SK-N-SH treated with all-trans-retinoic acid at 6 μM for 48 hours (cell line): ENCODE data around the gene PALLD.

Source experiments
- ATAC-seq: fragments of 200-7000 bp; cut with Tn5 transposase; 3 replicates; pipeline ENCODE4 v1.9.1; 2020; ENCODE audit warnings: mild to moderate bottlenecking, moderate library complexity
- ARNTL ChIP-seq: fragments of 450-650 bp; formaldehyde crosslinking; IDR thresholded peaks from 2 replicates; pipeline ENCODE4 v1.5.0; 2020; ENCODE audit warnings: low read depth, mild to moderate bottlenecking, moderate library complexity, borderline replicate concordance
- BACH2 ChIP-seq: fragments of 250-450 bp; sonication (Bioruptor Pico); IDR thresholded peaks from 2 replicates; pipeline ENCODE4 v1.9.0; 2021; ENCODE audit warnings: mild to moderate bottlenecking, borderline replicate concordance
- CREB5 ChIP-seq: fragments of 250-450 bp; sonication (Bioruptor Pico); IDR thresholded peaks from 2 replicates; pipeline ENCODE4 v1.5.1; 2020; ENCODE audit warnings: low read depth, mild to moderate bottlenecking, moderate library complexity
- CSDC2 ChIP-seq: fragments of 250-450 bp; sonication (Bioruptor Pico); IDR thresholded peaks from 2 replicates; pipeline ENCODE4 v1.5.0; 2020; ENCODE audit warnings: mild to moderate bottlenecking, moderate library complexity
- CSRNP3 ChIP-seq: fragments of 250-450 bp; sonication (Bioruptor Pico); IDR thresholded peaks from 2 replicates; pipeline ENCODE4 v1.5.1; 2021; ENCODE audit warnings: mild to moderate bottlenecking, moderate library complexity
- ESRRG ChIP-seq: fragments of 250-450 bp; sonication (Bioruptor Pico); IDR thresholded peaks from 2 replicates; pipeline ENCODE4 v1.6.1; 2021; ENCODE audit warnings: mild to moderate bottlenecking
- ISL1 ChIP-seq: fragments of 250-450 bp; sonication (Bioruptor Pico); IDR thresholded peaks from 2 replicates; pipeline ENCODE4 v2.1.2; 2022; ENCODE audit warnings: mild to moderate bottlenecking, moderate library complexity
- OSR1 ChIP-seq: fragments of 250-450 bp; sonication (Bioruptor Pico); IDR thresholded peaks from 2 replicates; pipeline ENCODE4 v1.8.0; 2022; ENCODE audit warnings: moderate library complexity, mild to moderate bottlenecking, inconsistent platforms
- PATZ1 ChIP-seq: fragments of 250-450 bp; sonication (Bioruptor Pico); IDR thresholded peaks from 2 replicates; pipeline ENCODE4 v1.8.0; 2020; ENCODE audit warnings: mild to moderate bottlenecking, moderate library complexity, borderline replicate concordance
- RARB ChIP-seq: fragments of 250-450 bp; sonication (Bioruptor Pico); IDR thresholded peaks from 2 replicates; pipeline ENCODE4 v1.8.0; 2021; ENCODE audit warnings: mild to moderate bottlenecking, moderate library complexity
- SNAI2 ChIP-seq: fragments of 250-450 bp; sonication (Bioruptor Pico); IDR thresholded peaks from 2 replicates; pipeline ENCODE4 v1.5.0; 2020; ENCODE audit warnings: mild to moderate bottlenecking, moderate library complexity
- TCF4 ChIP-seq: fragments of 250-450 bp; sonication (Bioruptor Pico); IDR thresholded peaks from 2 replicates; pipeline ENCODE4 v1.8.0; 2021; ENCODE audit warnings: mild to moderate bottlenecking, moderate library complexity, borderline replicate concordance
- TOX ChIP-seq: fragments of 250-450 bp; sonication (Bioruptor Pico); IDR thresholded peaks from 2 replicates; pipeline ENCODE4 v1.8.0; 2021; ENCODE audit warnings: mild to moderate bottlenecking, moderate library complexity, borderline replicate concordance
- TSHZ2 ChIP-seq: fragments of 250-450 bp; sonication (Bioruptor Pico); IDR thresholded peaks from 2 replicates; pipeline ENCODE4 v1.5.0; 2020; ENCODE audit warnings: mild to moderate bottlenecking, moderate library complexity
- ZC3H10 ChIP-seq: fragments of 250-450 bp; sonication (Bioruptor Pico); IDR thresholded peaks from 2 replicates; pipeline ENCODE4 v1.5.1; 2021; ENCODE audit warnings: mild to moderate bottlenecking, moderate library complexity
- ZFP3 ChIP-seq: fragments of 250-450 bp; sonication (Bioruptor Pico); IDR thresholded peaks from 2 replicates; pipeline ENCODE4 v1.5.0; 2020; ENCODE audit warnings: mild to moderate bottlenecking, moderate library complexity
- ZFP30 ChIP-seq: fragments of 450-650 bp; formaldehyde crosslinking; IDR thresholded peaks from 2 replicates; pipeline ENCODE4 v1.5.0; 2022; ENCODE audit warnings: mild to moderate bottlenecking, moderate library complexity
- ZNF565 ChIP-seq: fragments of 450-650 bp; formaldehyde crosslinking; conservative IDR thresholded peaks from 2 replicates; pipeline ENCODE4 v1.5.0; 2020; ENCODE audit warnings: low read depth, mild to moderate bottlenecking, moderate library complexity
- ZNF70 ChIP-seq: fragments of 450-650 bp; formaldehyde crosslinking; IDR thresholded peaks from 2 replicates; pipeline ENCODE4 v1.5.0; 2020; ENCODE audit warnings: mild to moderate bottlenecking, moderate library complexity
- ZNF8 ChIP-seq: fragments of 450-650 bp; formaldehyde crosslinking; IDR thresholded peaks from 2 replicates; pipeline ENCODE4 v1.5.0; 2020; ENCODE audit warnings: mild to moderate bottlenecking, moderate library complexity

The PALLD gene

GRCh38 chr4:168656055-168656660 is 159.3 kb downstream of the PALLD start:
- TF ChIP-seq ISL1 (CRISPR knock-in tag) (no peak), ARNTL (CRISPR knock-in tag) (no peak), ZNF8 (no peak), ESRRG (CRISPR knock-in tag) (no peak), CREB5 (no peak), TSHZ2 (CRISPR knock-in tag) (no peak), ZNF70 (no peak), ZC3H10 (CRISPR knock-in tag) (no peak), CSDC2 (CRISPR knock-in tag) (no peak)
- peak; percentile 58 for ATAC-seq

GRCh38 chr4:168656946-168657473 is 160.2 kb downstream of the PALLD start:
- TF ChIP-seq RARB (CRISPR knock-in tag), result no peak
- TF ChIP-seq OSR1 (CRISPR knock-in tag), result no peak
- no peak for TF ChIP-seq ZFP30
- TF ChIP-seq CSRNP3 (CRISPR knock-in tag), result no peak
- no peak for TF ChIP-seq SNAI2 (CRISPR knock-in tag)
- no peak for ATAC-seq

- ATAC-seq, result no peak
- TF ChIP-seq CREB5, result no peak
- TF ChIP-seq BACH2, result no peak
- no peak for TF ChIP-seq TOX (CRISPR knock-in tag)
- no peak for TF ChIP-seq PATZ1 (CRISPR knock-in tag)
- no peak for TF ChIP-seq ZNF565 (CRISPR knock-in tag)
- no peak for TF ChIP-seq ARNTL (CRISPR knock-in tag)
- TF ChIP-seq CSDC2 (CRISPR knock-in tag), result no peak
- no peak for TF ChIP-seq ISL1 (CRISPR knock-in tag)
- TF ChIP-seq RARB (CRISPR knock-in tag), result no peak
Observed at GRCh38 chr4:168658751-168659150, 161.9 kb downstream of the PALLD start.

- no peak for ATAC-seq
- TF ChIP-seq ZC3H10 (CRISPR knock-in tag) (no peak), ESRRG (CRISPR knock-in tag) (no peak), TCF4 (0 out of 2 replicates have a peak, but pooled peaks have one; percentile 12), CSRNP3 (CRISPR knock-in tag) (no peak), ZNF8 (no peak), CREB5 (no peak), ZFP3 (no peak), ZNF70 (peak; percentile 64; the same call in 1 of the 2 replicates), PATZ1 (CRISPR knock-in tag) (no peak), OSR1 (CRISPR knock-in tag) (no peak), BACH2 (no peak), TOX (CRISPR knock-in tag) (no peak)
Observed at GRCh38 chr4:168659741-168660465, 163.1 kb downstream of the PALLD start.
